ENCODE results near the gene MCCC2. TPM values are rescaled to one million over a fixed set of nuclear protein-coding genes. Genes with fewer than 3 reads are reported as not detected.

The MCCC2 gene
- total and polyA plus RNA-seq, 2 of the 4 experiments (the other 2 are of a cell fraction) = 18.0 to 22.0 TPM

- Histone ChIP-seq H3K9ac (ENCODE audit: low read depth, low read length) (no peak overlapping the region), H4K20me1 (ENCODE audit: insufficient read depth, low read length) (no peaks in the 10 kb centered on the region), H3K27ac (ENCODE audit: insufficient read depth, low read length) (no peak overlapping the region), H2AK9ac (replicated peaks; ENCODE audit: low read depth, low read length, poor library complexity) (no peak overlapping the region), H2BK20ac (ENCODE audit: low read depth, low read length) (no peak overlapping the region), H3K36me3 (ENCODE audit: control insufficient read depth, insufficient read depth, low read length) (peaks cover 2% of the 10 kb centered on the region; the same call in 1 of the 2 replicates), H4K8ac (ENCODE audit: low read depth in 2 of 2, low read length in 2 of 2) (no peak overlapping the region), H3K9me1 (ENCODE audit: insufficient read depth, low read length) (no peaks in the 10 kb centered on the region), H3K18ac (ENCODE audit: low read depth, low read length) (no peak overlapping the region), H3K14ac (replicated peaks; ENCODE audit: low read depth, low read length) (no peak overlapping the region), H2BK15ac (ENCODE audit: low read depth, low read length) (no peak overlapping the region), H2AK5ac (ENCODE audit: low read depth, low read length) (no peak overlapping the region), H2BK120ac (ENCODE audit: low read depth, low read length) (no peak overlapping the region), H3K4me1 (ENCODE audit: control insufficient read depth, insufficient read depth, low read length) (peaks cover 2% of the 10 kb centered on the region), H3K4ac (ENCODE audit: low read depth, low read length) (no peak overlapping the region), H3K4me2 (ENCODE audit: low read depth, low read length) (no peak overlapping the region), H3K4me3 (ENCODE audit: insufficient read depth, low read depth, low read length) (no peak overlapping the region), H2BK5ac (ENCODE audit: low read depth, low read length, poor library complexity, severe bottlenecking) (no peak overlapping the region), H3K79me1 (ENCODE audit: low read depth in 1 of 2, low read length in 2 of 2) (peaks cover 11 to 16% of the 10 kb centered on the region in 2 experiments; a peak in 3 of 4 replicates), H2AFZ (replicated peaks; ENCODE audit: low read length, poor library complexity) (no peak overlapping the region), H3K56ac (ENCODE audit: extremely low read depth, insufficient read depth, low read length) (no peak overlapping the region), H3K9me3 (ENCODE audit: control insufficient read depth, insufficient read depth, low read length) (no peaks in the 10 kb centered on the region), H4K91ac (ENCODE audit: insufficient read depth, low read depth, low read length) (no peak overlapping the region), H4K5ac (ENCODE audit: low read depth, low read length) (no peak overlapping the region), H3K27me3 (ENCODE audit: control insufficient read depth, insufficient read depth, low read length) (no peaks in the 10 kb centered on the region), H3K23ac (ENCODE audit: low read depth, low read length) (no peak overlapping the region)
- ChIA-PET POLR2A (ENCODE audit: unreplicated experiment) (no interaction called here), CTCF (no interaction called here)
- peak; percentile 90 for TF ChIP-seq MAFK (IDR thresholded peaks at IDR 0.05; ENCODE audit: low read depth, low read length)
- TF ChIP-seq MAZ (IDR thresholded peaks at IDR 0.05; ENCODE audit: borderline replicate concordance, low read depth, low read length) = no peak
- in situ Hi-C loops (cut with MboI; ENCODE audit: low sequenced_read_pairs) (loop anchor here (25.0 kb wide), 1 partner anchor 721 kb away; the partner anchor contains the start of genes MRPS27 and PTCD2), dilution Hi-C loops (cut with HindIII; ENCODE audit: low sequenced_read_pairs, unreplicated experiment) (no loop called here), intact Hi-C loops (cut with micrococcal nuclease) (no loop called here)
- DNase-seq (no peak), ATAC-seq (ENCODE audit: low read depth) (no peak)
- no TSS peak for BruUV-seq (replicated peaks)
Measured at GRCh38 chr5:71591100-71591499, 4.0 kb downstream of the MCCC2 start.

Measured in IMR-90 (cell line).